Urothelium cell line (cell line): ENCODE measurements around the gene CLNK.

Experiments
- DNase-seq: peaks from one replicate; pipeline ENCODE4 v3.0.0; 2011; ENCODE audit warnings: low spot score, mixed read lengths
- FAIRE-seq: peaks from 2 replicates; lab custom pipeline; 2011; peaks lifted over from hg19 to GRCh38; lab: Jason Lieb, UNC

The CLNK gene

DNA sequence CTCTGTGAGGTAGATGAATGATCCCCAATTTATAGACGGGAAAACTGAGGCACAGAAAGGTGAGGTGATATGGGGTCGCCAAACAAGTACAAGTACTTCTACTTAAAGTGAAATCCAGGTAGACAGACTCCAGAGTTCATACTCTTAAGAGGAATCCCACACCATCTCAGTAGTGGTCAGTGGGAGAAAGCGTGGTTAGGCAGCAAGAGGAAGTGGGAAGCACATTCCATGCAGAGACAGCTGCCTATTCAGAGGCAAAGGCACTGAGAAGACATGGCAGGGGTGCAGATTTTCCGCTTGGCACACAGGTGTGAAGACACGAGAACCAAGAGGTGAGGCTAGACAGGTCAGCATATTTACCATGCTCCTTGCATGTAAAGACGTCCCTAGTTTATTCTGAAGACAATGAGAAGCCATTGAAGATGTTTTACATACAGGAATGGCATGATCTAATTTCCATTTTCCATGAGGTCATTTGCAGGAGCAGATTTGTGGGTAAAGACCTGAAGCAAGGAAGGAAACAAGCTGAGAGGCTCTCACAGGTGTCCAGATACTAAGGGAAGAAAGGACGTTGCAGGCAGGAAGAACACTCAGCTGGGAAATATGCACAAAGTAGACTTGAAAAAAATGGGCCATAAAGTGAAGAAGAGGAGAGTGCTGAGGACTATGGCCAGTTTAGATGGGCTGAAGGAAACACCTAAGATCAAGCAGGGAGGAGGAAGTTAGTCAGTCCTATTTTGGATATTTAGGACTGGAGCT, 17.3 kb upstream of the CLNK start:
- no peak for FAIRE-seq

DNA sequence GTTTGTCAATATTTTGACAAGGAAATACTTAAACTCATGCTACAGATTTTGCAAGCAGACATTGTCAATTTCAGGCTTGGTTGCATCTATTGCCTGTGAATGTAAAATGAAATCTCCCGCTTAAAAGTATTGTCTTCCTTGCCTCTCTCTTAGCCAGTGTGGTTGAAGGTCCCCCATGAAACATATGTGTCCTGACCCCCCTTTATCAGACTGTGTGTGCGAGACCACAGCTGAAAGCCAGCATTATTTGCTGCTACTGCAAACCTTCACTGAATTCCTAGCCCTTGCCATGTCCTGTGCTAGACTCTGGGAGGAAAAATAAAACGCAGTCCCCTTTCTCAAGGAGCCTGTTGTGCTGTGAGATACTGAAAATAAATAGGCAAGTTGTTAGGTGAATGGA, 16.6 kb upstream of the CLNK start:
- FAIRE-seq = no peak
- DNase-seq = no peak

More for the DNA sequence above, 17.3 kb upstream of the CLNK start:
- DNase-seq = peak; percentile 11

DNA sequence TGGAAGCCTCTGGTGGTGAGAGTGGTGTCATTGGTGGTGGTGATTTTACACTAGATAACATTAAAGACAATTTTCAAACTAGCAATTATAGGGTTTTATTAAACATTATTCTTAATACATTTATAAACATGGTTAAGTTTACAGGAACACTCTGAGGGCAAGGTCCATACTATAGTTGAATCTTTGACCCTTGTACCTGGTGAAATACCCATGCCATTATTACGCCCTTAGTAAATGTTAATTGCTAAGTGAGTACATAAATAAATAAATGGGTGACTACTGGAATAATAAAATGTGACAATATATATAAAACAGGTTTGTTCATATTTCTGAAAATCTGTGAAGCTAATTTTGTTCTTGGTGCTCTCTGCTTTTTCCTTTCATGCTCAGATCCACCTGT, 13.6 kb upstream of the CLNK start:
- no peak for DNase-seq
- no peak for FAIRE-seq

DNA sequence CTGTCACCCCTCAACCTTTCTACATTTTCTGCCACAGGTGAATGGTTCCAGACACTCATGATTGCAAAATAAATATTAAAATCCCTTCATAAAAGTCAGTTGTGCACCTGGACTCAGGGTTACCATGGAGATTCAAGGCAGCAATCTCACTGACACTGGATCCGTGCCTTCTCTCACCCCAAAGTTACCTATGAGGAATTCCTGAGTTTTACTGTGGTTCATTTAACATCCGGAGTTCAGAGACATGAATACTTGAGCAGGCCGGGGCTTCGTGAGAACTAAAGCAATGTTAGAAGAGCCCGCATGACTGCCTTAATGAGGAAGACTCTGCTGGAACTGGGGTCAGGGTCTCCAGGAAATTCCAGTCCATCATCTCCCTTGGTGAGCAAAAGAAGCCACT, 12.5 kb upstream of the CLNK start:
- FAIRE-seq = no peak
- DNase-seq = no peak

DNA sequence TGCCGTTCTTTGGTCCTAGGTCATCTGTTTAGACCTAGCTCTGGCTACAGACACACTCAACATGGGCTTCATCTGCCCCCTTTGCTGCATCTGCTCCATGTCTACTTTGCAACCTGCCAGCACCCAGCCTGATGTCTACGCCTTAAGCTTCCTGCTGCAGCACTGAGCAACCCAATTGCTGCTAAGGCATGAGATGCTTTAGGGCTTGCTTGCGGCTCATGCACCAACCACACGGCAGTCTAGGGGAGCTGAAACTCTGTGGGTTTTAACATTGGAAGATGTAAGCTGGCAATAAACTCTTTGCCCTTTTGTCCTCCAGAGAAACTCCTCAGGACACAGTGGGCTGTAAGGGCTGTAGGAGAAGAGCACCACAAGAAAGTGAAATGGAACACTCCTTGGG, 11.7 kb upstream of the CLNK start:
- FAIRE-seq (no peak), DNase-seq (no peak)

DNA sequence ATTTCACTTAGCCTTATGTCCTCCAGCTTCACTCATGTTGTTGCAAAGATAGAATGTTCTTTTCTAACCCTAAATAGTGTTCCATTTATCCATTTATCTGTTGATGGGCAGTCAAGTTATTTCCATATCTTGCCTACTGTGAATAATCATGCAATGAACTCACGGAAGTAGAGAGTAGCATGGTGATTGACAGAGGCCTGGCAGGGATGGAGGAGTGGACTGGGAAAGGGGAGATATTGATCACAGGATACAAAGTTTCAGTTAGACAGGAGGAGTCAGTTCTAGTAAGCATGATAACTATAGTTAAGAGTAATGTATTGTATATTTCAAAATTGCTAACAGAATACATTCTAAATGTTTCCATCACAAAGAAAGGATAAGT, 10.3 kb upstream of the CLNK start:
- FAIRE-seq (no peak), DNase-seq (no peak)

DNA sequence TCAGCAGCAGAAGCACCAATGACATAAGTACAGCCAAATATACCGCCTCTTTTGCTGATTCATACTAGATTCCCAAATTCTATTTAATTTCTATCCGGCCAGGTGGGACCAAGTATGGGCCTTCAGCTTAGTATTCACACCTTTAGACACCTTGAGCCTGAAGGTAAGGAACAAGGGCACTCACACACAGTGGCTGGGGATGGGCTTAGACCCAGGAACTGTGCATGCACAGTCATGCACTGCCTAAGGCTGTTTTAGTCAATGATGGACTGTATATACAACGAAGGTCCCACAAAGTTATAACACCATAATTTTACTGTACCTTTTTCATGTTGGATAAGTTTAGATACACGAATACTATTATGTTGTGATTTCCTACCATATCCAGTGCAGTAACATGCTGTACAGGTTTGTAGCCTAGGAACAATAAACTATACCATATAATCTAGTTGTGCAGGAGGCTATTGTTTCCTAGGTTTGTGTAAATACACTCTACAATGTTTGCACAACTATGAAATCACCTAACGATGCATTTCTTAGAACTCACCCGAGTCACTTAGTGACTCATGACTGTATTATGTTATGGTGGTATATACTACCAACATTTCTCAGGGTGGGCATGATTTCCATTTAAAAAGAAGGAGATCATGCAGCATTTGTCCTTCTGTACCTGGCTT, 9.7 kb upstream of the CLNK start:
- FAIRE-seq = no peak
- DNase-seq = no peak

DNA sequence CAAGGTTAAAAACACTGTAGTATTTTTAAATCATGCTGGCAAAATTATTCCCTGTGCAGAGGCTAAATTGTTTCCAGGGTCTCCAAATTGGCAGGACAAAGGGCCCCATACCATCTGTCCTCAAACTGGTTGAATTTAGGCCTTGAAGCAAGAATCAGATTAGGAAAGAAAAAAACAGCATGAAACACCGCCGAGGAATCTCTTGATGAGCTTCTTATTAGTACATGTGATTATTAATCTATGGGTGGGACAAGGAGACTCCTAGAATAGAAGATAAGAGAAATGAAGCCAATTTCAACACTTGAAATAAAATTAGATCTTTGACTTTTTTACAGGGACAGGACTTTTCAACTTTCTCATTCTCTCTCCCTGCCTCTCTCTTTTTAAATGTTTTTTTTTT, 7.1 kb upstream of the CLNK start:
- DNase-seq (no peak), FAIRE-seq (no peak)

DNA sequence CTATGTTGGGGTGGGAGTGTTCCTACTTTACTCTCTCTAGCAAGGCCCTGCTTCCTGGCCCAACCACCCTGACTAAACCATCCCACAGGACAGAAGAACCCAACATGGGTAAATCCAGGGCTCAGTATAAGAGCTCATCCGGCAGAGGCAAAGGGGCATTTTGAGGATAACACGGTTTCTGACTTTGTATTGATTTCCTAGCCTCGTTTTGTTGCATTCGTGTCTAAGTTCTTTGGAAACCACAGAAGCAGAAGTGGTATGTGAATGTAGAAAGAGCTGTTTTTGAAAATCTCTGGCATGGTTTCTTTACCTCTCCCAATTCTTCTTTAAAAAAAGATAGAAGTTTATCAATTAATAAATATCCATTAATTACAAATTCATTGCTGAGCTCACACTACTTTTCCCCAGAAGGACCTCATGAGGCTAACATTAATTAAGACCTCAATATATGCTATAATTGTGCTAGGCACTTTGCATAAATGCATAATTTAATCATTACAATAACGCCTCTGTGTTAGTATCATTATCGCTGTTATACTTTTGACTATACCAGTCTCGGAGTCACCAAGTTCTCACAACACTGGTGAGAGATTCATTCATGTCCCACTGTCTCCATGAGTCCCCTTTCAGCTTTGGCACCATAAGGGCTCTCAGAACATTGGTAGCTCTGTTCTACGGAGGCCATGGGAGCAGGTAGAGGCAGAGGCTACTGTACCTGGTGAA, 5.8 kb upstream of the CLNK start:
- DNase-seq = no peak
- no peak for FAIRE-seq

DNA sequence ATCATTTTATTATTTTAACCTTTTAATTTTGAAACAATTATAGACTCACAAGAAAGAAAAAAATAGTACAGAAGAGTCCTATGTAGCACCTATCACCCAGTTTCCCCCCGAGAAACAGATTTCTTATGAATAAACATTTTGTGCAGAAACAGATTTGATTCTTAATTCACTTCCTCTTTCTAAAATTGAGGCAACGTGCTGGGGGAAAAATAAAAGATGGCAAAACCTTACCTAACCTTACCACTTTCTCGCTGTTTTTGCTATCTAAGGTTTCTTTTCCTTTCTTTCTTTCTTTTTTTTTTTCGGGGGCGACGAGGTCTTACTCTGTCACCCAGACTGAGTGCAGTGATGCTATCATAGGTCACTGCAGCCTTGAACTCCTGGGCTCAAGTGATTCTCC, 4.3 kb upstream of the CLNK start:
- FAIRE-seq = no peak
- DNase-seq = no peak

DNA sequence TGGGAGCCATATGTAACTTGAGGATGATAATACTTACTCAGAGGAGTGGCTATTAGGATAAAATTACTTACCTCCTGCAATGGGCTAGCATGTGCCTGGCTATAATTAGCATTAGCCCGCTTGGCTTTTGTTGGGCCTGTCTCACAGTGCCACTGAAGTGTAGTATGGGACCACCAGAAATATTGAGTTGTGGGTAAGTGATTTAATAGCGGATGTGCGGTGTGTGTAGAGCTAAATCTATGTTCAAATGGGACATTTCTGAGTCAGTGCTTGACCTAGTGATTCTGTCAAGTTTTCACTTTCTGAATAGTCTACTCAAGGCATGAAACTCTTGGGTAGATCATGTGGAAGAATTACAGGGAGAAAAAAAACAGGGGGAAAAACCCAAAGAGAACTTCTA, 3.5 kb upstream of the CLNK start:
- DNase-seq (no peak), FAIRE-seq (no peak)

DNA sequence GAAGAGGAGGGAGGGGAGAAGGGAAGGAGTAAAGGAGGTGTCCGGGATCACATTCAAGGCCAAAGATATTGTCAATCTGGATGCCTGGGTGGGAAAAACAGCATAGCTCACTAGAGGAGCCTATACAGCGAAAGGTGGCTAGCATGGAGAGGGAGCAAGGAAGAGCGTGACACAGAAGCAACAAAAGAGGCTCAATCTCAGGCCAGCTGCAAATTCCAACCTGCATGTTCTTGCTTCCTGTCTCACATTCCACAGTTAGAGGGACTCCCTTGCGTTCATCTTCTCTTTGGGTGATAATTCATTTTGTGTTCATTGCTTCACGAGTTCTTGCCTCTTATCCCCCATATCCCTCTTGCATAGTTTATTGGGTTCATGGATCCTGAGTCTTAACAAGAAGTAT, 3.0 kb upstream of the CLNK start:
- FAIRE-seq (no peak), DNase-seq (no peak)

DNA sequence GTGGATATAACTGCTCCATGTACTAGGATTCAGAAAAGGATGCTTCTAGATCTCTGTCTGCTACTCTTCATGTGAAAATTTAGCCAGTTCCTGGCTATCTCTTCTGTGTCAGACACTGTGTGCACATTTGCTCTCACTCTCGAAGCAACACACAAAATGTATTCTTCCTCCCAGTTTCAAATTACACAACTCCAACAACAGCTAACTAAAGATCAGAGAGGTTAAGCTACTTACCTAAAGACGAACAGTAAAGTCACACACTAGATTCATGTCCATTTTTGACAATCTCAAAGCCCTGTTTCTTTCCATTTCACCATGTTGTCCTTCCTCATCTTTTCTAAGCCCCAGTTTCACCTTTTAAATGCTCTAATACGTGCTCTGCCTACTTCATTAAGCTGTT, 2.2 kb downstream of the CLNK start:
- FAIRE-seq (no peak), DNase-seq (no peak)

DNA sequence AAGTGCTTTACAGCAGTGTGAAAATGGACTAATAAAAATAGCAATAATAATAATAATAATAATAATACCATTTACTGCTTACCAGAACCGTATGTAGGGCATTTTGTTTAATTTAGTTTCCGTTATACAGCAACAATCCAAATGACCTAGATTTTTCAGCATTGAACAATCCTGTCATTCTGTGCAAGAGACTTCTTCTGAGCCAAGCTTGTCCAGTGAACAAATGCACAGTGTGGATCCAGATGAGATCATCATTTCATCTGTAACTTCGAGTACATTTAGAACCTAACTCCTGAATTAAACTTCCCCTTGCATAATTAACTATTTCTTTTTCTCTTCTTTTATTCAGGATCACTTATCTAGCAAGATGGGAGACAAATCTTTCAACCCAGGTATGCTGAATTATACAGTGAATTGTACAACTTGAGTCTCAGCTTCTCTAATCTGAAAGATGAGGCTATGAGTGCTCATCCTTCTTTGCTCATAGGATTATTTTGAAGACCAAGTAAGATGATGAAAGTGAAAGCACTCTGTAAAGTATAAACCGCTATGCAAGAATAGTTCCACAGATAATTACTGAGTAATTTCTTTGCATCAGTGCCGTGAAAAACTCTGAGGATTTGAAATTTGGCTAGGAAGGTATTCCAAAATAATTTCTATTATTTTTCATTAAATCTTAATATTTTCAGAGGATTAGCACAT, 6.6 kb downstream of the CLNK start:
- DNase-seq (no peak), FAIRE-seq (no peak)

DNA sequence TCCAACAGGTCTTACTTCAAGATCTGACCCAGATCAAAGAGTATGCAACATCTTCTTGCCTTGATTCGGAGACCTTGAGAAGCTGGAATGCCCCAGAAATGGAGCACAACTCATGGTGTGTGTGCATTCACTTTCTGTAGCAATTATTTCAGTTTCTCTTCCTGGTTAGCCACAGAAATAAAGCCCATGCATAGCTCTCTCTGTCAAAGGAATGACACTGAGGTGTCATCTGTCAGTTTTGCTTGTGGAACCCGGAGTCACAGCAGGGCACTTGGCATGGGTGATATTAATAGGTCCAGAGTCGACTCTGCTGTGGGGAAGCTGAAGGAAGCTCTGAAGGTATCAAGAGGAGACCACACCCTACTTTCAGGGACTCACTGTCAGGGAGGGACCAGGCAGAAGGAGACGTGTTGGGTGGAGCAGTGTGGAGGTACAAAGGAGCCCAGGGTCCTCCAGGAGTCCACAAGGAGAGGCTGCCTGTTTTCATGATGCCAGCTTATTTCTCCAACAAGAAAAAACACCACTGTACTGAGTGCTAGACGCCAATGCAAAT, 10.7 kb downstream of the CLNK start:
- DNase-seq (no peak), FAIRE-seq (no peak)

DNA sequence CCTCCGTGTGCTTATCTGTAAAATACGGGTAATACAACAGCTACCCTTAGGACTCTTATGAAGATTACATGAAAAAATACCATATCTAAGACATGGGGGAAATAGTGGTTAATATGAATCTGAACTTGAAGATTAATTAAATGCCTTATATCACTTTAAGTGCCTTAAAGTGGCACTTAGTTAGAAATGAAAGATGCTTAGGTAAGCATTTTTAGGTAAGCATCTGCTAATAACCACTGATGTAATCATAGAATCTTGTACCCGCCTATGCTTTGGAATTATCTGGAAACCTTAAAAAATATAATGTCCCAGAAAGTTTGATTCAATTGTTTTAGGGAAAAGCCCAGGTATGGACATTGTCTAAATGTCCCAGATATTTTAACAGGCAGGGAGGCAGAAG, 12.2 kb downstream of the CLNK start:
- no peak for DNase-seq
- no peak for FAIRE-seq

DNA sequence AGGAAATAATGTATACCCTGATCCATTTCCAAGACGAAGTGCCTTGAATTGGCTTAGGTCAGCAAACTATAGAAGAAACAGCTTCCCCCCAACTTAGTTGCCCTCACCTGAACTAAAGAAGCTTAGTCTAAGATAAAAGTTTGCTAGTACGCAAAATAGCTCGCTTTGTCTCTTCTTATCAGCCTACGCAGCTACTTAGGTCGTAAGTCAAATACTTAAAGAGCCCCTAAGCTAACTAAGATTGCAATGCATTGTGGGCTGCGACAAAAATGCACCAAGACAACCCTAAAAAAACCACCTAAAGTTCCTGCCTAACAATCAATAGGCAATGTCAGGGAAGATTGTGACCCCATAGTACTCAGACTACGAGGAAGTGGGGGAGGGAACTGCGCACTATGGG, 12.8 kb downstream of the CLNK start:
- DNase-seq (no peak), FAIRE-seq (no peak)

DNA sequence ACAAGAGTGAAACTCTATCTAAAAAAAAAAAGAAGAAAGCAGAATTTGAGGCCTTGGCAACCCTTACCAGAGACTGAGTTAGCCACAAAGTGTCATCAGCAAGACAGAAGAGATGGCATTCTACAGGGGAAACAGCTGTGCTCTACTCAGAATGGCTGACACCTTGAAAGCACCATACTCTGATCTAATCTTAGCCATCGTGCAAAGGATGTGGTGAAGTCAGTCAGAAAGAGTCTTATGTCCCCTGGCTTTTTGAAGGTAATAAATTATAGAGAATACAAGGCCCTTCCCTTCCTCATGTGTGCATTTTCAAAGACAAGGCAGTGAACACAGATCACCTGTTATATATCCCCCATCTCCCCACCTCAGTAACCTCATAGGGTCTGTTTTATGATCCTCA, 13.2 kb downstream of the CLNK start:
- no peak for FAIRE-seq

DNA sequence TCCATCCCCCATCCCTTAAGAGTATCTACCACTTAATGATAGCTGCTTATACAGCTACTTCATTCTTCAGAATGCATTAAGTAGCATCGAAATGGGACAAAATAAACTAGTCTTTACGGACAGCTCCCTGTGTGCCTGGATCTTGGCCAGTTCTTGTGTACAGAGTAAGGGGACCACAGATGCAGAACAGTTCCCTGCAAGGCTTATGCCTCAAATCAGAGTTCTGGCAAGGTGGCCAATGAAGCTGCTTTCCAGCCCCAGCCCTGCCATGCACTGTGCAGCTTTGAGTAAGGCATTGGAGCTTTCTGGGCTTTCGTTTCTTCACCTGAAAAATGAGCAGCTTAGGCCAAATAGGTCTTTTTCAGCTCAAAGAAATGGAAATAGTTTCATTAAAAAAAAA, 14.2 kb downstream of the CLNK start:
- FAIRE-seq (no peak), DNase-seq (no peak)

More for the DNA sequence above, 13.2 kb downstream of the CLNK start:
- no peak for DNase-seq

DNA sequence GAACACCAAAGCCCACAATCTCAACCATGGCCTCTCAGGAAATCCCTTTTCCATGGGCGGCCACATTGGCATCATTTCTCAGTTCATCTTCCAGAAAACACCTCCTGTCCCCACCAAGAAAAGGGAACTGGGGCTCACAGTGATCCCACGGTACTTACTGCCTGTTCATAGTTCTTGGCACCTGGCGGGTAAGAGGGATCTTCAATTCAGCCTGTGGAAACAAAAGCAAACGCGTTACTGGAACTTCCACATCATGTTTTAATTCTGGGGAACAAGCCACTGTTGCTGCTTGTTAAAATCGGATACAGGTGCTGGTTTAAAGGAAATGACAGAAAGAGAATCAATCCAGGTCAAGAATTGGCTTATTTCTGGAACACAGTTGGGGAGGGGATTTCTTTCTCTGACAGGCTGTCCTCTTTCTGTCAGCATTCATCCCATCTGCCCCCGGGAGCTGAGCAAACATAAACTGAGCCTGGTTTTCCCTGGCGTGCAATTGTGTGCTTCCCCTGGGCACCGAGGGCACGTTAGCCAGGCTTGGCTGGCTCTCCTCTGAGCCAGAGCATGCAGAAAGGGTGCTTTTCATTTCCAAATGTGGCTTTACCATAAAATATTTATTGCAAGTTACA, 16.8 kb downstream of the CLNK start:
- FAIRE-seq = no peak
- DNase-seq = no peak

DNA sequence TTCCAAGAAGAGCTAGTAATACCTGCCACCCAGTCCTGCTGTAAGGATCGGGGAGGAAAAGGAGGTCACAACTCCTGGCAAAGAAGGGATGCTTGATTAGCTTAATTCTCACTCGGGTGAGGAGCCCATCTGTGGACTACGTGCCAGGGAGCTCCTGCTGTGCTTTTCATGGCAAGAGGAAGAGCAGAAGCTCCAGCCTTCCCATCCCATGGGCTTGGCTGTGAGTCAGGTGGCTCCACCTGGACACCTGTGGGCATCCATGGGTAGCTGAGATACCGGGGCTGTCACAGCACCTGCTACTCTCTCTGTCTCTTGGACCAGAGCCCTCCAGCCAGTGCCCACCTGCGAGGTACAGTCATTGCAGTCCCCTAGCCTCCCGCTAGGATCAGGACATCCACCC, 18.0 kb downstream of the CLNK start:
- FAIRE-seq (no peak), DNase-seq (no peak)
